Aorta (tissue), 5 donors: ENCODE results near the gene TEX10. TPM values are rescaled to one million over a fixed set of nuclear protein-coding genes. Genes with fewer than 3 reads are reported as not detected.
"Not testable (repeated sequence)": the region's sequence is repeated elsewhere in the genome, so short reads cannot be mapped to it uniquely, and the experiment has no call there.

ENCODE experiments used
- ATAC-seq: fragments of 200-7000 bp; cut with Tn5 transposase; one replicate; pipeline ENCODE4 v1.9.1; 2022; ENCODE audit warnings: moderate library complexity; ENCODE audit not compliant: low FRiP score
- DNase-seq, 2 donors: peaks; one replicate each; pipeline ENCODE4 v3.0.0-alpha.2; 2020
- H3K27ac ChIP-seq, 2 donors: one replicate each; pipeline ENCODE4 v1.5.1; 2013; ENCODE audit warnings: low read length in 2 of 2, mild to moderate bottlenecking in 2 of 2, moderate library complexity in 2 of 2, control low read depth in 1 of 2, inconsistent platforms in 1 of 2, low read depth in 1 of 2
- H3K27me3 ChIP-seq, 2 donors: one replicate each; pipeline ENCODE4 v1.6.1; 2013; ENCODE audit warnings: control low read depth in 1 of 2, low read length in 1 of 2, mild to moderate bottlenecking in 1 of 2, moderate library complexity in 1 of 2; ENCODE audit not compliant: insufficient read depth in 2 of 2, control insufficient read depth in 1 of 2
- H3K36me3 ChIP-seq, 2 donors: one replicate each; pipeline ENCODE4 v1.6.1; 2013; ENCODE audit warnings: control low read depth in 1 of 2, low read length in 1 of 2, mild to moderate bottlenecking in 1 of 2; ENCODE audit not compliant: insufficient read depth in 2 of 2, control insufficient read depth in 1 of 2
- H3K4me1 ChIP-seq, 2 donors: one replicate each; pipeline ENCODE4 v1.6.1; 2013; ENCODE audit warnings: low read length in 2 of 2, control low read depth in 1 of 2, mild to moderate bottlenecking in 1 of 2, moderate library complexity in 1 of 2; ENCODE audit not compliant: insufficient read depth in 2 of 2, control insufficient read depth in 1 of 2
- H3K4me3 ChIP-seq, 2 donors: one replicate each; pipeline ENCODE4 v1.5.1; 2013; ENCODE audit warnings: low read length in 2 of 2, control low read depth in 1 of 2, mild to moderate bottlenecking in 1 of 2
- H3K9me3 ChIP-seq: one replicate; pipeline ENCODE4 v1.6.1; 2013; ENCODE audit warnings: mild to moderate bottlenecking, low read length; ENCODE audit not compliant: control insufficient read depth
- WGBS, 2 donors: extraction: QIAGEN DNeasy Blood & Tissue Kit; methylation state at CpG; one replicate each; pipeline ENCODE4 v1.1.7; 2013; 5-methylcytosine and 5-hydroxymethylcytosine counted together
- intact Hi-C, 2 donors: fragments of 100-400 bp; cut with DNase I; formaldehyde crosslinking; loops; one replicate each; pipeline versions ENCODE4 v1.14.2 to v1.15.0; 2022
- polyA plus RNA-seq, 2 donors: library from polyadenylated mRNA; stranded (reverse); fragments of 200-250 nt; gene quantifications; one replicate each; pipeline ENCODE4 v1.2.3, GENCODE V29; 2013
- total RNA-seq, 2 donors: library from RNA; stranded (reverse); fragmentation: NEBNext Ultra II Directional; extraction: Animal tissue kit (Norgen Biotek cat#: 25700); gene quantifications; one replicate each; pipeline ENCODE4 v1.2.1, GENCODE V29; 2021
- donor health status: healthy with polysubstance abuse.
- donor health status: Bipolar disorder and iron deficiency.
- donor health status: DM: no; HTN: no; CAD: no.
- donor health status: DM: no; HTN: no; CAD: no.
- donor health status: DM: yes; HTN: yes; CAD: no.

TEX10 gene
- total and polyA plus RNA-seq, 4 donors: 3.4 to 12.9 (median 8.7) TPM

GRCh38 chr9:100338736-100339135 is 14.0 kb downstream of the TEX10 start:
- WGBS, 2 donors: 96 to 99% methylated on average over 5 of the region's 5 CpGs
- DNase-seq, intact Hi-C loops, H3K27me3 ChIP-seq, H3K36me3 ChIP-seq, ATAC-seq, H3K4me1 ChIP-seq, H3K4me3 ChIP-seq, H3K9me3 ChIP-seq, H3K27ac ChIP-seq: not testable (repeated sequence)

- 50 to 51% methylated on average over 4 of the region's 4 CpGs for WGBS, 2 donors
- H3K27me3 ChIP-seq: no peaks in the 10 kb centered on the region
- no peak for DNase-seq
- H3K27ac ChIP-seq: no peak overlapping the region
- peaks cover 0 to 3% of the 10 kb centered on the region in 2 donors for H3K36me3 ChIP-seq
- no peak for ATAC-seq
- H3K4me1 ChIP-seq: no peaks in the 10 kb centered on the region
- intact Hi-C loops: loop anchor here in 1 of 2 donors (10.0 kb wide), 2 partner anchors 270 to 300 kb away; no protein-coding TSS in a partner anchor
- H3K4me3 ChIP-seq: no peak overlapping the region
- H3K9me3 ChIP-seq: no peaks in the 10 kb centered on the region
Observed at GRCh38 chr9:100324594-100325200, 28.0 kb downstream of the TEX10 start.

GRCh38 chr9:100322954-100323536 is 29.7 kb downstream of the TEX10 start:
- Histone ChIP-seq H3K36me3 (peaks cover 0 to 3% of the 10 kb centered on the region in 2 donors), H3K4me1 (no peaks in the 10 kb centered on the region), H3K27ac (no peak overlapping the region), H3K27me3 (no peaks in the 10 kb centered on the region), H3K9me3 (no peaks in the 10 kb centered on the region), H3K4me3 (no peak overlapping the region)
- WGBS, 2 donors: 42 to 47% methylated on average over 3 of the region's 3 CpGs
- ATAC-seq (no peak), DNase-seq (no peak)
- intact Hi-C loops: loop anchor here in 1 of 2 donors (10.0 kb wide), 2 partner anchors 272 to 298 kb away; no protein-coding TSS in a partner anchor

- intact Hi-C loops: no loop called here
- ATAC-seq: no peak
- no peaks in the 10 kb centered on the region for H3K4me1 ChIP-seq
Observed at GRCh38 chr9:100317706-100318105, 35.0 kb downstream of the TEX10 start.

GRCh38 chr9:100315561-100315960 is 37.2 kb downstream of the TEX10 start:
- Histone ChIP-seq H3K27ac (no peak overlapping the region), H3K9me3 (no peaks in the 10 kb centered on the region), H3K27me3 (no peaks in the 10 kb centered on the region), H3K36me3 (no peaks in the 10 kb centered on the region), H3K4me1 (no peaks in the 10 kb centered on the region), H3K4me3 (no peak overlapping the region)
- DNase-seq: no peak
- no peak for ATAC-seq
- whole genome bisulfite sequencing, 2 donors: 82 to 85% methylated on average over 4 of the region's 4 CpGs
- intact Hi-C loops: no loop called here

More at GRCh38 chr9:100317706-100318105, 35.0 kb downstream of the TEX10 start:
- no peaks in the 10 kb centered on the region for H3K36me3 ChIP-seq
- no peaks in the 10 kb centered on the region for H3K27me3 ChIP-seq
- H3K9me3 ChIP-seq: no peaks in the 10 kb centered on the region
- DNase-seq: no peak
- H3K4me3 ChIP-seq: no peak overlapping the region
- 52 to 60% methylated on average over 1 of the region's 1 CpG for WGBS, 2 donors
- no peak overlapping the region for H3K27ac ChIP-seq

- Histone ChIP-seq H3K4me3 (no peak overlapping the region), H3K36me3 (no peaks in the 10 kb centered on the region), H3K4me1 (peaks cover 0 to 5% of the 10 kb centered on the region in 2 donors), H3K27me3 (no peaks in the 10 kb centered on the region), H3K27ac (no peak overlapping the region), H3K9me3 (no peaks in the 10 kb centered on the region)
- ATAC-seq (no peak), DNase-seq (no peak)
- intact Hi-C loops: loop anchor here in 1 of 2 donors (10.0 kb wide), 1 partner anchor 1125 kb away; no protein-coding TSS in a partner anchor
- WGBS, 2 donors: 26 to 38% methylated on average over 2 of the region's 2 CpGs
Observed at GRCh38 chr9:100309992-100310391, 42.8 kb downstream of the TEX10 start.

GRCh38 chr9:100308965-100309564 is 43.7 kb downstream of the TEX10 start:
- 50 to 51% methylated on average over 1 of the region's 1 CpG for WGBS, 2 donors
- intact Hi-C loops: loop anchor here in 1 of 2 donors (10.0 kb wide), 1 partner anchor 1124 kb away; no protein-coding TSS in a partner anchor
- no peaks in the 10 kb centered on the region for H3K36me3 ChIP-seq

GRCh38 chr9:100307080-100307479 is 45.7 kb downstream of the TEX10 start:
- DNase-seq: no peak

More at GRCh38 chr9:100308965-100309564, 43.7 kb downstream of the TEX10 start:
- Histone ChIP-seq H3K4me3 (no peak overlapping the region), H3K27ac (no peak overlapping the region), H3K27me3 (no peaks in the 10 kb centered on the region), H3K4me1 (peaks cover 0 to 5% of the 10 kb centered on the region in 2 donors), H3K9me3 (no peaks in the 10 kb centered on the region)
- DNase-seq (no peak), ATAC-seq (no peak)

More at GRCh38 chr9:100307080-100307479, 45.7 kb downstream of the TEX10 start:
- Histone ChIP-seq H3K4me1 (peaks cover 0 to 5% of the 10 kb centered on the region in 2 donors), H3K9me3 (no peaks in the 10 kb centered on the region), H3K36me3 (peaks cover 2 to 4% of the 10 kb centered on the region in 2 donors), H3K27ac (no peak overlapping the region), H3K4me3 (no peak overlapping the region), H3K27me3 (no peaks in the 10 kb centered on the region)
- intact Hi-C loops: loop anchor here in 1 of 2 donors (10.0 kb wide), 1 partner anchor 1122 kb away; no protein-coding TSS in a partner anchor
- ATAC-seq: no peak
- 82 to 84% methylated on average over 2 of the region's 2 CpGs for WGBS, 2 donors
